SK-N-DZ (cell line): ENCODE data around the gene ONECUT2.

Source experiments
- DNase-seq: peaks from one replicate; pipeline ENCODE4 v3.0.0-alpha.2; 2015; ENCODE audit warnings: low spot score

ONECUT2 gene

GRCh38 chr18:57431002-57431382, 4.2 kb upstream of the ONECUT2 start:
- no peak for DNase-seq

DNA sequence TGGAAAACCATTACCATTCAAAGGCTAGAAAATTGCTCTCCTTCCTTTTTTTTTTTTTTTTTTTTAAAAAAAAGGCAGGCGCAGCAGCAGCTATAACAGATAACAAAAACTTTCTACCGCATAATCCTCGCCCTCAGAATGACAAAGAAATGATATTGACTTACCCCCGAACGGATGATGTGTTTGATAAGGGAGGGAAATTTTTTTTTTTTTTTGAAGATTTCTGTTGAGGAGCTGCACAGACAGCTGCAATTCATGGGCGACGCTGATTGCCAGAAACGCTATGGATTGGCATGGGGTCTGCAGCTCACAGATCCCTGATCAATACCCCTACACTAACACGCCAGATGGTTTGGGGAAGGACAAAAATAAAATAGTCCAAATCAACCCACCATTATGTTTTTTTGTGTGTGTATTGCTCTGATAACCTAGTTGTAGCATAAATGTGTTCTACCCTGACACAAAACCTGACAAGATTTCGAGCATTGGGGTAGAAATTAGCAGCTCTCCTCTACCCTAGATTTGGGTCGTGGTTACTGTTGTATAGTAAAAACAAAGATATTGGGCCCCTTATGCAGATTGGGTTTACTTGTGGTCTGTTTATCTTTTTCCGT, 3.6 kb upstream of the ONECUT2 start:
- DNase-seq = no peak

DNA sequence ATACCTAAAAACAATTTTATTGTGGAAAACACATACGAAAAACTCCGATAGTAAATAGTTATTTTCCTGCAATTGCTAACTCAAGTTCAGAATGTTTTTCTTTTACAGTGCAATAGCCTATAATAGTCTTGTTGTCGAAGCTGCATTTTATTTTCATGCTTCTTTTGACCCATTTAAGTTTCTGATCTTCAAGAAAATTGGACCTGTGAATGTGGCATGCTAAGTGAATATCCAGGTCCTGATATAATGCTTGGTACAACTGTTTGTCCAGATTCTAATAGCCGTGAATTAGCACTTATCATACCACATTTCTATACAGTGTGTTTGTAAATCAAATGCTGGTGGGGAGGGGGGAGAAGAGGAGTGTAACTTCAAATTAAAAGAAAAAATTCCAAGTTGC, 3.0 kb upstream of the ONECUT2 start:
- DNase-seq = no peak

GRCh38 chr18:57432751-57433400, 2.3 kb upstream of the ONECUT2 start:
- no peak for DNase-seq

- no peak for DNase-seq
Measured at GRCh38 chr18:57433482-57433881, 1.7 kb upstream of the ONECUT2 start.

DNA sequence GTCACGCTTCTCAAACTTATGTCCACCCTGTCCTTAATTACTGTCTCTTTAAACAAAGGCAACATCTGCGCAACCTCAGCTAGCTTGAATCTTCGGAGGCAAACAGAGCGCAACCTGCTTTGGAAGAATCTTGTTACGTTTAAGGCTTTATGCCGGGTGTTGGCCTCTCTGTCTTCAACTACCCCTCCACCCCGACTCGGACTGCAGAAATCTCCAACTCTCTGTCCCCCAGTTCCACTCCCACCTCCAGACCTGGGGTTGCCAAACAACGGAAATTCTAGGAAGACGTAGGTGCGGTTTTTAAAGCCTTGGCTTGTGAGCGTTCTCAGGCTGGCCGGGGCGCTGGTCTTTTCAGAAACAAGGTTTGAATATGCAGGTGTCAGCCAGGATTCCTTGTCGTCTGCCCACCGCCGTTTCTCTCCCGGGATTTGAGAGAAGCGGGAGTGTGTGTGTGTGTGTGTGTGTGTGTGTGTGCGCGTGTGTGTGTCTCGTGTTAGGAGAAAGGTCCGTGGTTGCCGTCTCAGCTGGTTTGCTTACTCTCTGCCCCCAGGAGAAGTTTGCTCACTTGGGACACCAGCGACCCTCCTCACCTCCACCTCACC, 1.1 kb upstream of the ONECUT2 start:
- DNase-seq = no peak

- no peak for DNase-seq
Measured at GRCh38 chr18:57435846-57436190, 644 bp downstream of the ONECUT2 start.

DNA sequence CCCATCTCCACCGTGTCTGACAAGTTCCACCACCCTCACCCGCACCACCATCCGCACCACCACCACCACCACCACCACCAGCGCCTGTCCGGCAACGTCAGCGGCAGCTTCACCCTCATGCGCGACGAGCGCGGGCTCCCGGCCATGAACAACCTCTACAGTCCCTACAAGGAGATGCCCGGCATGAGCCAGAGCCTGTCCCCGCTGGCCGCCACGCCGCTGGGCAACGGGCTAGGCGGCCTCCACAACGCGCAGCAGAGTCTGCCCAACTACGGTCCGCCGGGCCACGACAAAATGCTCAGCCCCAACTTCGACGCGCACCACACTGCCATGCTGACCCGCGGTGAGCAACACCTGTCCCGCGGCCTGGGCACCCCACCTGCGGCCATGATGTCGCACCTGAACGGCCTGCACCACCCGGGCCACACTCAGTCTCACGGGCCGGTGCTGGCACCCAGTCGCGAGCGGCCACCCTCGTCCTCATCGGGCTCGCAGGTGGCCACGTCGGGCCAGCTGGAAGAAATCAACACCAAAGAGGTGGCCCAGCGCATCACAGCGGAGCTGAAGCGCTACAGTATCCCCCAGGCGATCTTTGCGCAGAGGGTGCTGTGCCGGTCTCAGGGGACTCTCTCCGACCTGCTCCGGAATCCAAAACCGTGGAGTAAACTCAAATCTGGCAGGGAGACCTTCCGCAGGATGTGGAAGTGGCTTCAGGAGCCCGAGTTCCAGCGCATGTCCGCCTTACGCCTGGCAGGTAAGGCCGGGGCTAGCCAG, 1.2 kb downstream of the ONECUT2 start:
- DNase-seq = no peak

DNA sequence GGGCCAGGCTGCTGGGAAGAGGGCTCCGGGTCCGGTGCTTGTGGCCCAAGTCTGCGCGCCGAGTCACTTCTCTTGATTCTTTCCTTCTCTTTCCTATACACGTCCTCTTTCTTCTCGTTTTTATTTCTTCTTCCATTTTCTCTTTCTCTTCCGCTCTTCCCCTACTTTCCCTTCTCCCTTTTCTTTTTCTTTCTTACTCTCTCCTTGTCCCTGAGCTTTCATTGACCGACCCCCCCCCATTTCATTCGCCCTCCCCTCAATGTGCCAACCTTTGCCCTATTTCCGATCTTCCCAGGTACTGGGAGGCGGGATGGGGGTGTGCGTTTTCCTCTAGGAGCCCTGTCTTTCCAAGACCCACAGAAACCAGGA, 1.8 kb downstream of the ONECUT2 start:
- DNase-seq = no peak

DNA sequence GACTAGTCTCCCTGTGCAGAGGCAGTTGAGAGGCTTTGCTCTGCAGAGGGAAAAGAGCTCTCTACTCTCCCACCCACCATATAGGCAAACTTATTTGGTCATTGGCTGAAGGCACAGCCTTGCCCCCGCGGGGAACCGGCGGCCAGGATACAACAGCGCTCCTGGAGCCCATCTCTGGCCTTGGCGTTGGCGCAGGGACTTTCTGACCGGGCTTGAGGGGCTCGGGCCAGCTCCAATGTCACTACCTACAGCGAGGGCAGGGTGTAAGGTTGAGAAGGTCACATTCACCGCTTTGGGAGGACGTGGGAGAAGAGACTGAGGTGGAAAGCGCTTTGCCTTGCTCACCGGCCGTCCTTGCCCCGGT, 2.2 kb downstream of the ONECUT2 start:
- peak; percentile 54 for DNase-seq

GRCh38 chr18:57437766-57438671, 2.8 kb downstream of the ONECUT2 start:
- DNase-seq = peak; percentile 86

GRCh38 chr18:57438743-57439608, 3.8 kb downstream of the ONECUT2 start:
- peak; percentile 75 for DNase-seq

- no peak for DNase-seq
Measured at GRCh38 chr18:57439609-57439968, 4.4 kb downstream of the ONECUT2 start.

GRCh38 chr18:57439985-57440330, 4.8 kb downstream of the ONECUT2 start:
- DNase-seq = no peak

GRCh38 chr18:57440331-57441070, 5.3 kb downstream of the ONECUT2 start:
- no peak for DNase-seq

- no peak for DNase-seq
Measured at GRCh38 chr18:57441071-57441794, 6.1 kb downstream of the ONECUT2 start.

- no peak for DNase-seq
Measured at GRCh38 chr18:57443247-57443646, 8.1 kb downstream of the ONECUT2 start.

DNA sequence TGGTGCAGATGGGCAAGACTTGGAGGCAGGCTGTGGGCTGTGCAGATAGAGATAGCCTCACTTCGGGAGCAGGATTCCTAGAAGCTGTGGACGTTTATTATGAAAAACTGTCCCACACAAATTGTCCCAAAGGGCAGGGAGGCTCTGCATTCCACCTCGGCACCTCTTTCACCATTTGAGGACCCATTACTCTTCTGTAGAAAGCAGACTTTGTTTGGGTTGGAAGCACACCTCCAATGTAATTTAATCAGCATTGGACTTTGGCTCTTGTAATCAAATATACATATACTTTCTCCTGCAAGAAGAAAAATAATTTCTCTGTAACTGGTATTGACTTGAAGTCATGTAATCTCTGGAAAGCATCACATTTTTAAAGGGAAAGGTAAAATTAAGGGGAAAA, 8.5 kb downstream of the ONECUT2 start:
- DNase-seq = no peak

GRCh38 chr18:57444301-57444759, 9.2 kb downstream of the ONECUT2 start:
- DNase-seq = no peak
